HUDEP-2 (cell line): ENCODE data around the gene ABHD17A.

Experiments
- DNase-seq, 76 experiments: peaks; one replicate each; lab custom pipeline; 2025; ENCODE audit not compliant: unreplicated experiment in 76 of 76; lab: John Stamatoyannopoulos, UW

ABHD17A gene

DNA sequence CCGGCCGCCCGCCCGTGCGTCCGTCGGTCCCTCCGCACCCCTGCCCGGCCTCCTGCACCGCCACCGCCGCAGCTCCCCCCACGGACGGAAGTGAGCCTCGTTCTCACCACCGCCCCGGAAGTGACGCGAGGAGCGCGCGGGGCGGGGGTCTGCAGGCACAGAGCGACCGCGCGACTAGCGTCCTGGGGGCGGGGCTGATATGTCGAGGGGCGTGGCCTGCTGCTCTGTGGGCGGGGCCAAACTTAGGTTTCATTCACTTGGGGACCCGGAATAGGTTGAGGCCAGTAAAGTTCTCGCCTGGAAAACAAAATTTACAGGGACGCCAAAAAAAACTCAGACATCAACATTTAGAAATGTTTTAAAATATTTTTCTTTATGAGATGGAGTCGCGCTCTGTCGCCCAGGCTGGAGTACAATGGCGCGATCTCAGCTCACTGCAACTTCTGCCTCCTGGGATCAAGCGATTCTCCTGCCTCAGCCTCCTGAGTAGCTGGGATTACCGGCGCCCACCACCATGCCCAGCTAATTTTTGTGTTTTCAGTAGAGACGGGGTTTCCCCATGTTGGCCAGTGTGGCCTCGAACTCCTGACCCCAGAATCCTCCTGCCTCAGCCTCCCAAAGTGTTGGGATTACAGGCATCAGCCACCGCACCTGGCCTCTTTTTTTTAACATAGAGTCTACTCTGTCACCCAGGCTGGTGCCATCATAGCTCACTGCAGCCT, at the start of gene ABHD17A:
Gene ABHD17A (minus strand): TSS at position 99 of the 722 bp plus-strand sequence. CDS start 3,930 bp downstream, outside the sequence.
- peak in 74 of 76 experiments; percentile 60 to 98 (median 94) for DNase-seq

DNA sequence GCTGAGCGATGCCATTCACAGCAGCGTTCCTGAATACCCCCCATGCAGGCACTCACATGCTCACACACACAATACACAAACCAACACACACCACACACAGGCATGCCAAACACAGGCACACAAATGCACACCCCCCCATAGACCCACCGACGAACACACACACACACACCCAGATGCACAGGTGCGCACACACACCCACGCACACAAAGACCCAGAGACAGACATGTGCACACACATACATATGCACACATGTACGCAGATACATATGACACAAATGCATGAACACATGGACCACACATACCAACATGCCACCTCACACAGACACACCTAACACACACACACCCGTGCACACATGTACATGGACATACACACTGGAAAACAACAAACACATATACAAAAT, 48.6 kb upstream of the ABHD17A start:
- no peak for DNase-seq

GRCh38 chr19:1933244-1933643, 47.9 kb upstream of the ABHD17A start:
- DNase-seq = no peak

- DNase-seq = no peak
Measured at GRCh38 chr19:1932395-1932794, 47.1 kb upstream of the ABHD17A start.

GRCh38 chr19:1931445-1931844, 46.1 kb upstream of the ABHD17A start:
- no peak for DNase-seq

- peak in 65 of 76 experiments; percentile 26 to 87 (median 69) for DNase-seq
Measured at GRCh38 chr19:1929021-1929742, 43.9 kb upstream of the ABHD17A start.

GRCh38 chr19:1925544-1925943, 40.2 kb upstream of the ABHD17A start:
- DNase-seq = no peak

- no peak for DNase-seq
Measured at GRCh38 chr19:1924320-1924961, 39.1 kb upstream of the ABHD17A start.

DNA sequence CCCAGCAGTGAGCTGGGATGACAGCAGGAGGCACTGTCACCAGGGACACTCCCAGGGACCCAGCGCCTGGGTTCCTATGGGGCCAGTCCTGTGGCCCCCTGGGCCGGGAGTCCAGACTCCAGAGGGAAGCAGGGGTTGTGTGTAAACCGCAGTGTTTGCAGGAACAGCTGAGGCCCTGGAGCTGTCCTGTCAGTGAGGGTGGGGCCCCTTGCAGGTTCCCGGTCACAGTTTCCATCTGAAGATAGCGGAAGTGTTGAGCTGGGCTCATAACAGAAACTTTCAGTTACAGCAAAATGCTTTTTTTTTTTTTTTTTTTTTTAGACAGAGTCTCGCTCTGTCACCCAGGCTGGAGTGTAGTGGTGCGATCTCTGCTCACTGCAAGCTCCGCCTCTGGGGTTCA, 38.0 kb upstream of the ABHD17A start:
- DNase-seq = no peak

DNA sequence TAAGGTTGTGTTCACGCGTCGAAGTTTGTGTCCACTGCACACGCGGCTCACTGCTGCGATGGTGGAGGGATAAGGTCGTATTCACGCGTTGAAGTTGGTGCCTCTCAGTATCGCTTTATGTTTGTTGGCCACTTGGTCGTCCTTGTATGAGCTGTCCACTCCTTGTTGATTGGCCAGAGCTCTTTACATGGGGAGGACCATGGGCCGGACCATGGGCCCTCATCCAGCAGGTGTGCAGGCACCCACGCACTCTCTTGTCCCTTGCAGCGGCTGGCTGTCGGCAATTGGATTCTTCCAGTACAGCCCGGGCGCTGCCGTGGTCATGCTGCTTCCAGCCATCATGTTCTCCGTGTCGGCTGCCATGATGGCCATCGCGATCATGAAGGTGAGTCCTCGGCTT, 37.5 kb upstream of the ABHD17A start:
- no peak for DNase-seq

- no peak for DNase-seq
Measured at GRCh38 chr19:1921825-1922224, 36.5 kb upstream of the ABHD17A start.

GRCh38 chr19:1921326-1921725, 36.0 kb upstream of the ABHD17A start:
- no peak for DNase-seq

GRCh38 chr19:1920644-1921043, 35.3 kb upstream of the ABHD17A start:
- DNase-seq = no peak

- DNase-seq = no peak
Measured at GRCh38 chr19:1918975-1919374, 33.7 kb upstream of the ABHD17A start.

DNA sequence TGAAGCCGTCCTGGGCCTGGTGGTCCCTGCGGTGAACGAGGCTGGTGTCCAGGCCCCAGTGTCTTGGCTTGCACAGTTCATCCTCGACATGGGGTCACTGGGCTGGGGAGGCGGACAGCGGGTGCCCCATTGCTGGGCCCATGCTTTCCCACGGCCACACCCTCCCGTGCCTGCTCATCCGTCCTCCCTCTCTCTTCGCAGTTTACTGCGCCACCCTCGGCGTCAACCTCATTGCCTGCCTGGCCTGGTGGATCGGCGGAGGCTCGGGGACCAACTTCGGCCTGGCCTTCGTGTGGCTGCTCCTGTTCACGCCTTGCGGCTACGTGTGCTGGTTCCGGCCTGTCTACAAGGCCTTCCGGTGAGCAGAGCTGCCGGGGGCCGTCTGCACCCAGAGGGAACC, 32.6 kb upstream of the ABHD17A start:
- no peak for DNase-seq

DNA sequence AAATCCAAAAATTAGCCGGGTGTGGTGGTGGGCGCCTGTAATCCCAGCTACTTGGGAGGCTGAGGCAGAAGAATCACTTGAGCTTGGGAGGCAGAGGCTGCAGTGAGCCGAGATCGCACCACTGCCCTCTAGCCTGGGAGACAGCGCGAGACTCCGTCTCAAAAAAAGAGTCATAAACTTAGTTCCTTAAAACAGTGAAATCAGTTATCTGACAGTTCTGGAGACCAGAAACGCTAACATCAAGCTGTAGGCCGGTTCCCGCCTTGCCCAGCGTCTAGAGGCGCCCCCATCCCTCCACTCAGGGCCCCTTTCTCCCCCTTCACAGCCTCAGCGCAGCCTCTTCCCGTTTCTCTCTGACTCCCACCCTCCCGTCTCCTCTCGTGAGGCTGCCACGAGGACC, 31.9 kb upstream of the ABHD17A start:
- DNase-seq = no peak

DNA sequence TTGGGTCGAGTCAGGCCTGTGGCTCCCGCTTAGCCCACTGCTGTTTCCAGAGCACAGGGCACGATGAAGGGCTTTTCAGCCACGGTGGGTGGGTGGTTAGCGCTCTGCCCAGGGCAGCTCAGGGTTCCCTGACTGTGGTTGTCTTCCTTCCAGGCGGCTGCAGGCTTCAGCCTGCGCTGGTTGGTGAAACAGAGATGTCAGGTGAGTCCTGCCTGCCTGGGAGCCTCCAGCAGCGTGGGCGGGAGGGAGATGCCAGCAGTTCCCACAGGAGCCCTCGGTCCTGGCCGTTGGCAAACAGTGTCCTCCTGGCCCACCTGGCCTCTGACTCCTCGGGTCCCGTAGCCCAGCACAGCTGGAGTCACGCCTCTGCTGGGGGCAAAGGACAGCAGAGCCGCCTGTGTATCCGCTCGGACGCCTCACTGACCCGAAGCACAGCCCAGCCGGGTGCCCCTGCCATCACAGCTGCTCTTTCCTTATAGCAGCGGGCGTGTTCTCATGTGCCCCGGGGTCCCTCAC, 29.6 kb upstream of the ABHD17A start:
- DNase-seq = no peak

DNA sequence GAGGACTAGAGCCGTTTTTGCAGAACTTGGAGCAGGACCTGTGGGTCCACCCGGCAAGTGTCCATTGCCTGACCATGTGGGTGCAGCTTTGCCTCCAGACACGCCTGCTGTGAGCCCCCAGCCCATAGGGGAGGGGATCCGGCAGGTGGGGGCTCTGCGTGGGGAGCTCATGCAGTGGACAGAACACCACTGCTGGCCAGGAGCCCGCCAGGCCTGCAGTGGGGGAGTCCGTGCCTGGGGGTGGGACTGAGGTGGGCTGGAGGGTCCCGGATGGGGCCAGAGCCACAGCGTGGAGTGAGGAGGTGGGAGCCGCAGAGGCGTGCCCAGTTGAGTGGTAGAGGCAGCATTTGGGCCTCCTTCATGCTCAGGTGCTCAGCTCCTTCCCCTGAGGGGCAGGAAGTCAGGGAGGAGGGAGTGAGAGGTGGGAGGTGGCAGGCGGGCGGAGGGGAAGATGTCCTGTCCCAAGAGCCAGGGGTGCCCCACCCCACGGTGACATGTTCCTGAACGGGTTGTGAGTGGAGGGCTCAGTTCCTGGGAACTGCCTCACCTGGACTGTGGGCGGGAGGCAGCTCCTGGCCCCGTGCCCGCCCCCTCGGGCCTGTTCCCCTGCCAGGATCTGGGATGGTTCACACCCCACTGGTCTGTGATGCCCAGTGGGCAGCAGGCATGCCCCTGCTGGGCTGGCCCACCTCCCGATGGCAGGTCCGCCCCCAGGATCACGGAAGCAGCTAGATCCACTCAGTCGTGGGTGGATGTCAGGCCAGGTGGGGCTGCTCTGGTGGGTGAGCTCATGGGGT, 28.7 kb upstream of the ABHD17A start:
- DNase-seq = no peak

GRCh38 chr19:1912760-1913505, 27.6 kb upstream of the ABHD17A start:
- no peak for DNase-seq

GRCh38 chr19:1911995-1912394, 26.7 kb upstream of the ABHD17A start:
- DNase-seq = peak in 26 of 76 experiments; percentile 6 to 45 (median 28)
